Measurements from ENCODE around the gene TPSG1.
"Not testable (repeated sequence)": the region's sequence is repeated elsewhere in the genome, so short reads cannot be mapped to it uniquely, and the experiment has no call there.

The TPSG1 gene

GRCh38 chr16:1213796-1214372 is 11.2 kb downstream of the TPSG1 start:
- no peak for DNase-seq

- no peak for DNase-seq
Measured at GRCh38 chr16:1213231-1213630, 11.8 kb downstream of the TPSG1 start.

- DNase-seq = no peak
Measured at GRCh38 chr16:1212616-1213194, 12.4 kb downstream of the TPSG1 start.

- DNase-seq = no peak
Measured at GRCh38 chr16:1211451-1212268, 13.4 kb downstream of the TPSG1 start.

GRCh38 chr16:1210461-1210860 is 14.6 kb downstream of the TPSG1 start:
- DNase-seq = no peak

- DNase-seq = no peak
Measured at GRCh38 chr16:1209081-1209480, 16.0 kb downstream of the TPSG1 start.

- no peak for DNase-seq
Measured at GRCh38 chr16:1208239-1208830, 16.7 kb downstream of the TPSG1 start.

- no peak for DNase-seq
Measured at GRCh38 chr16:1206786-1207185, 18.3 kb downstream of the TPSG1 start.

- DNase-seq = no peak
Measured at GRCh38 chr16:1206326-1206725, 18.7 kb downstream of the TPSG1 start.

GRCh38 chr16:1204933-1205332 is 20.1 kb downstream of the TPSG1 start:
- DNase-seq = no peak

GRCh38 chr16:1202274-1202673 is 22.8 kb downstream of the TPSG1 start:
- no peak for DNase-seq

GRCh38 chr16:1201444-1201843 is 23.6 kb downstream of the TPSG1 start:
- DNase-seq = no peak

GRCh38 chr16:1200014-1200627 is 24.9 kb downstream of the TPSG1 start:
- no peak for DNase-seq

- no peak for DNase-seq
Measured at GRCh38 chr16:1199347-1200013, 25.6 kb downstream of the TPSG1 start.

- not testable (repeated sequence) for DNase-seq
Measured at GRCh38 chr16:1198671-1199346, 26.3 kb downstream of the TPSG1 start.

GRCh38 chr16:1198194-1198593 is 26.9 kb downstream of the TPSG1 start:
- no peak for DNase-seq

- no peak for DNase-seq
Measured at GRCh38 chr16:1197237-1197866, 27.7 kb downstream of the TPSG1 start.

GRCh38 chr16:1196494-1196893 is 28.6 kb downstream of the TPSG1 start:
- DNase-seq = no peak

- DNase-seq = no peak
Measured at GRCh38 chr16:1195393-1195666, 29.7 kb downstream of the TPSG1 start.

- no peak for DNase-seq
Measured at GRCh38 chr16:1194665-1195392, 30.2 kb downstream of the TPSG1 start.

Measured in 8988T (cell line).